OCI-LY1 (cell line): ENCODE measurements around the gene ST6GALNAC4.

ENCODE experiments used
- H2AFZ ChIP-seq: fragments of 200-600 bp; sonication (generic), shearing (Covaris generic); 2 replicates; pipeline ENCODE4 v1.6.0; 2014; ENCODE audit warnings: antibody characterized with exemption, mild to moderate bottlenecking, low read length
- H3F3A ChIP-seq: fragments of 200-600 bp; sonication (generic), shearing (Covaris generic); 2 replicates; pipeline ENCODE4 v1.6.0; 2014; ENCODE audit warnings: mild to moderate bottlenecking, antibody characterized with exemption, low read length, moderate library complexity; ENCODE audit not compliant: insufficient read depth
- H3K27ac ChIP-seq: fragments of 200-600 bp; sonication (generic); 2 replicates; pipeline ENCODE4 v1.5.1; 2014; ENCODE audit warnings: low read length, mixed run types, mild to moderate bottlenecking, low read depth; ENCODE audit not compliant: poor library complexity, severe bottlenecking
- H3K27me3 ChIP-seq: fragments of 200-600 bp; sonication (generic); 2 replicates; pipeline ENCODE4 v1.6.0; 2014; ENCODE audit warnings: antibody characterized with exemption, mild to moderate bottlenecking, low read length, moderate library complexity; ENCODE audit not compliant: insufficient read depth
- H3K36me3 ChIP-seq: fragments of 200-600 bp; sonication (generic); 2 replicates; pipeline ENCODE4 v1.6.1; 2014; ENCODE audit warnings: mild to moderate bottlenecking, antibody characterized with exemption, low read length, moderate library complexity, mixed read lengths; ENCODE audit not compliant: insufficient read depth
- H3K4me1 ChIP-seq: fragments of 200-600 bp; sonication (generic); 2 replicates; pipeline ENCODE4 v1.5.1; 2014; ENCODE audit warnings: mild to moderate bottlenecking, low read length, moderate library complexity; ENCODE audit not compliant: insufficient read depth, severe bottlenecking
- H3K4me2 ChIP-seq: fragments of 200-600 bp; sonication (generic), shearing (Covaris generic); 2 replicates; pipeline ENCODE4 v1.6.1; 2014; ENCODE audit warnings: low read length
- H3K4me3 ChIP-seq: fragments of 200-600 bp; sonication (generic); 2 replicates; pipeline ENCODE4 v1.5.1; 2014; ENCODE audit warnings: low read length, low read depth, mild to moderate bottlenecking, mixed read lengths; ENCODE audit not compliant: poor library complexity, severe bottlenecking
- H3K79me2 ChIP-seq: fragments of 200-600 bp; shearing (Covaris generic); 2 replicates; pipeline ENCODE4 v1.6.1; 2016; ENCODE audit warnings: mixed run types, low read length, mixed read lengths; ENCODE audit not compliant: insufficient read depth
- H3K9ac ChIP-seq: fragments of 200-600 bp; sonication (generic), shearing (Covaris generic); 2 replicates; pipeline ENCODE4 v1.6.1; 2014; ENCODE audit warnings: mild to moderate bottlenecking, low read length, mixed read lengths
- H3K9me2 ChIP-seq: fragments of 200-600 bp; sonication (generic), shearing (Covaris generic); 2 replicates; pipeline ENCODE4 v1.6.1; 2014; ENCODE audit warnings: low read depth, mild to moderate bottlenecking, low read length, mixed read lengths
- H3K9me3 ChIP-seq: fragments of 200-600 bp; shearing (Covaris generic); 2 replicates; pipeline ENCODE4 v1.6.1; 2014; ENCODE audit warnings: low read length, mixed read lengths
- H4K20me1 ChIP-seq: fragments of 200-600 bp; sonication (generic), shearing (Covaris generic); 2 replicates; pipeline ENCODE4 v1.6.0; 2016; ENCODE audit warnings: mild to moderate bottlenecking, low read length; ENCODE audit not compliant: insufficient read depth
- CTCF ChIP-seq: fragments of 200-600 bp; sonication (generic), shearing (Covaris generic); IDR thresholded peaks from 2 replicates; pipeline ENCODE4 v1.5.1; 2017; ENCODE audit warnings: mild to moderate bottlenecking, antibody characterized with exemption, low read length, moderate library complexity, mixed read lengths
- EZH2 ChIP-seq: fragments of 200-600 bp; sonication (generic), shearing (Covaris generic); IDR thresholded peaks from 2 replicates; pipeline ENCODE4 v1.8.0; 2017; ENCODE audit warnings: borderline replicate concordance, mixed run types, mild to moderate bottlenecking, antibody characterized with exemption, low read length, moderate library complexity, mixed read lengths

The ST6GALNAC4 gene

GRCh38 chr9:127963041-127963358 lies 46.2 kb upstream of the ST6GALNAC4 start:
- Histone ChIP-seq H3K9me3 (no peaks in the 10 kb centered on the region), H3K9ac (no peak overlapping the region), H3K9me2 (no peaks in the 10 kb centered on the region), H3F3A (no peaks in the 10 kb centered on the region), H2AFZ (no peak overlapping the region), H3K4me3 (no peak overlapping the region), H4K20me1 (no peaks in the 10 kb centered on the region), H3K27ac (peak overlapping the region; percentile 24), H3K36me3 (peaks cover 25% of the 10 kb centered on the region), H3K79me2 (peaks cover 73% of the 10 kb centered on the region), H3K27me3 (no peaks in the 10 kb centered on the region), H3K4me2 (no peak overlapping the region), H3K4me1 (peaks cover 49% of the 10 kb centered on the region)
- no peak for TF ChIP-seq EZH2
- no peak for TF ChIP-seq CTCF

GRCh38 chr9:127962278-127962677 lies 45.4 kb upstream of the ST6GALNAC4 start:
- Histone ChIP-seq H3K4me1 (peaks cover 41% of the 10 kb centered on the region), H3K9me2 (no peaks in the 10 kb centered on the region), H3K27me3 (no peaks in the 10 kb centered on the region), H3K9me3 (no peaks in the 10 kb centered on the region), H3K9ac (no peak overlapping the region), H3K79me2 (peaks cover 73% of the 10 kb centered on the region), H3K36me3 (peaks cover 25% of the 10 kb centered on the region), H4K20me1 (no peaks in the 10 kb centered on the region), H2AFZ (no peak overlapping the region), H3K27ac (no peak overlapping the region), H3K4me3 (no peak overlapping the region), H3F3A (no peaks in the 10 kb centered on the region), H3K4me2 (no peak overlapping the region)
- TF ChIP-seq CTCF, result no peak
- no peak for TF ChIP-seq EZH2

GRCh38 chr9:127961613-127962155 lies 44.8 kb upstream of the ST6GALNAC4 start:
- H2AFZ ChIP-seq, result no peak overlapping the region
- H3K4me1 ChIP-seq, result peaks cover 35% of the 10 kb centered on the region
- H3K36me3 ChIP-seq, result peaks cover 25% of the 10 kb centered on the region
- H3F3A ChIP-seq, result no peaks in the 10 kb centered on the region
- H3K79me2 ChIP-seq, result peaks cover 74% of the 10 kb centered on the region
- H3K4me3 ChIP-seq, result no peak overlapping the region
- no peak overlapping the region for H3K9ac ChIP-seq
- no peak overlapping the region for H3K27ac ChIP-seq
- no peak for TF ChIP-seq CTCF
- no peak for TF ChIP-seq EZH2
- H3K4me2 ChIP-seq, result no peak overlapping the region
- H3K9me3 ChIP-seq, result no peaks in the 10 kb centered on the region
- no peaks in the 10 kb centered on the region for H4K20me1 ChIP-seq
- H3K27me3 ChIP-seq, result no peaks in the 10 kb centered on the region
- H3K9me2 ChIP-seq, result no peaks in the 10 kb centered on the region
